GM21423 (cell line): ENCODE results near the gene PKN1.

Experiments used
- ATAC-seq: cut with Tn5 transposase; IDR thresholded peaks from one replicate; pipeline ENCODE4 v1.9.1; 2021; ENCODE audit warnings: mild to moderate bottlenecking, moderate library complexity; ENCODE audit not compliant: unreplicated experiment

The PKN1 gene

GRCh38 chr19:14406645-14407401 lies 26.3 kb upstream of the PKN1 start:
- ATAC-seq: no peak

DNA sequence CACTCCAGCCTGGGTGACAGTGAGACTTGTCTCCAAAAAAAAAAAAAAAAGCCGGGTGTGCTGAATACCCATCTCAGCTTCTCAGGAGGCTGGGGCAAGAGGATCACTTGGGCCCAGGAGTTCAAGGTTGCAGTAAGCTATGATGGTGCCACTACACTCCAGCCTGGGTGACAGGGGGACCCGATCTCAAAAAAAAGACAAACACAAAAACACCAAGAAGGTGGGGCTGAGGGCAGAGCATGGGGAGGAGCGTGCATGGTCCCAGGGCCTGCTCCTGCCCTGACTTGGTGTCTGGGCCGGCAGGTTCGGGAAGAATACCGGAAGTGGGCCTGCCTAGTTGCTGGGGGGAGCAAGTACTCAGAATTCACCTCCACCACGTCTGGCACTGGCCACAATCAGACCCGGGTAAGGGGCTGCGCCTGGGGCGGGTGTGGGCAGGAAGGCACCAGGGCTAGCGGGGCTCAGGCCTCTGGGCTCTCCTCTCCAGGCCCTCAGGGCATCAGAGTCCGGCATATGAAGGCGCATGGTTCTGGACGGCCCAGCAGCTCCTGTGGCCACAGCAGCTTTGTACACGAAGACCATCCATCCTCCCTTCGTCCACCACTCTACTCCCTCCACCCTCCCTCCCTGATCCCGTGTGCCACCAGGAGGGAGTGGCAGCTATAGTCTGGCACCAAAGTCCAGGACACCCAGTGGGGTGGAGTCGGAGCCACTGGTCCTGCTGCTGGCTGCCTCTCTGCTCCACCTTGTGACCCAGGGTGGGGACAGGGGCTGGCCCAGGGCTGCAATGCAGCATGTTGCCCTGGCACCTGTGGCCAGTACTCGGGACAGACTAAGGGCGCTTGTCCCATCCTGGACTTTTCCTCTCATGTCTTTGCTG lies 25.3 kb upstream of the PKN1 start:
- ATAC-seq: no peak

DNA sequence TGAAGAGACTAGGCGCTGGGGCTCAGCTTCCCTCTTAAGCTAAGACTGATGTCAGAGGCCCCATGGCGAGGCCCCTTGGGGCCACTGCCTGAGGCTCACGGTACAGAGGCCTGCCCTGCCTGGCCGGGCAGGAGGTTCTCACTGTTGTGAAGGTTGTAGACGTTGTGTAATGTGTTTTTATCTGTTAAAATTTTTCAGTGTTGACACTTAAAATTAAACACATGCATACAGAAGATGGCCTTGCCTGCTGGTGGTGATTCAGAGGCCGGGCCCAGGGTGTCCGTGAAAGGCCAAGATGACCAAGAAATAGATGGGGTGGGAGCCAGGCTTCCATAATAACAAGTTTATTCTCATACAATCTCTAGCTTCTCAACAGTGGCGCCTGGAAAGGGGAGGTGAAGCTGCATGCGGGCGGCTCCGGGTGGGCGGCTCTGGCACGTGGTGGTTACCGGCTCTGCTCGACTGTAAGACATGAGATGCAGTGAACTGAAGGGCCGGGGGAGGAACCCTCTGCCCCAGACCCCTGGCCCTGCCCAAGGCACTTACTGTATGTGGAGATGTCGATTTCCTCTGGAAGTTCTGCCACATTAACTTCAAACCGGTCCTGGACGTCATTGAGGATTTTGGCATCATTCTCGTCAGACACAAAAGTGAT lies 24.5 kb upstream of the PKN1 start:
- ATAC-seq: no peak

- ATAC-seq: no peak
Measured at GRCh38 chr19:14409146-14410023, 23.7 kb upstream of the PKN1 start.

DNA sequence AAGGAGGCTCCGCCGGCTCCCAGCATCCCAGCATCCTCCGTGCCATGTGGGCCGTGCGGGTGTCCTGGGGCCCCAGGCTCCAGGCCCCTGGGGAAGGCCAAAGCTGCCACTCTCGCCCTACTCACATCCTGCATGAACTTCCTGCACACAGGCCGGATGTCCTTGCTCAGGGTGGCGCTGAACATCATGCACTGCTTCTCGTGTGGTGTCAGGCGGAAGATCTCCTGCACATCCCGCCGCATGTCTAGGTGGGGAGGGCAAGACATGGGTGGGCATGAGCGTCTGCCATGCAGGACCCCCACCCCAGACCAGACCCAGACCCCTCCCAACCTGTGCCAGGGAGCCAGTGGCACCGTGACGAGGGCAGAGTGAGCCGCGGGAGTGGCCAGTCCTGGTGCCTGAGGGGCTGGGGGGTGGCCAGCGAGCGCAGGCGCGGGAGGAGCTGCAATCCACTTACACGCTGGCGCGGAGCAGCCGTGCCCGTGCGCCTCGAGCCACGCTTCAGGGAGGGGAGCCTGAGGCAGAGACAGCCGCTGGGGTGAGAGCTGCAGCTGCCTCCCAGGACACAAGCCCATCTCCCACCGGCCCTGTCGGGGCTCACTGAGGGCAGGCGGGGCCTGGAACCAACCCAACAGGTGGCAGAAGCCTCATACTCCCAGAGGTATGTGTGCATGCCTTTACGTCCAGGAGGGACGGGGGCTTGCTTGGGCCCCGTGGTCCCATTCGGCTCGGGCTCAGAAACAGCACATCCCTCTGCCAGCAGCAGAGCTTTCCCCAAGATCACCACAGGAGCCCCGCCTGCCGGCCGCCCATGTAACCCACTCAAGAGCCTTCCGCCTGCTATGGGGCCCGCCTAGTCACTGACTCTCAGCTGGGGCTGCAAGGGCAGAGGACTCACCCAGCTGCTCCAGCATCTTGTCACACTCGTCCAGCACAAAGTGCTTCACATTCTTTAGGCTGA lies 22.7 kb upstream of the PKN1 start:
- no peak for ATAC-seq

DNA sequence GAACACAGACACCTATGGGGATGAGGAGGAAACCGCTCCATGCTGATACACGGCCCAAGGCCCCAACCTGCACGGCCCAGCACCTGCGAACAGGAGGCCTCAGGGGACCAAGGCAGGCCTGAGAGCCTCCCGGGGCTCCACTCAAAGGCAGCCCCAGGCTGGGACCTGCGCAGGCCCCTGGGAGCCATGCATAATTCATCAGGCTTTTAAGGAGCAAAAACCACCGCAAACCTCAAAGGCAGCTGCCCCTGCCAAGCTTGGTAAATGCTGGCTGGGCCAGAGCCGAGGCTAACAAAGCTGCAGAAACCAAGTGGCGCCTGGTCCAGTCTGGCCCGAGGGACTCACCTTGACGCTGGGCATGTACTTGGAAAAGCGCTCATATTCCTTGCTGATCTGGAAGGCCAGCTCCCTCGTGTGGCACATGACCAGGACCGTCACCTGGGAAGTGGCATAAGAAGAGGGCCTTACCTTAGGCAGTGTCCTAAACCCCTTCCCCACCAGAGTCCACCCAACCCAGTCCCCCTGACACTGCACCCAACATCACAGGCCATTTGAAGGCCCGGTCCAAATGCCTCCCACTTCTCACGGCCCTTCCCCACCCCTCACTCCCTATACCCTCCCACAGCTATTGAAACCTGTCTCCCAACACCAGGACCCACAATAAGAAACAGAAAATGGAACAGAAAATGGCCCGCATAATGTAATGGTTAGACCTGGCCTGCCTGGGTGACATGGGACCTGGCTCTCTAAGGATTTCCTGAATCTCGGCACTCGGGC lies 21.8 kb upstream of the PKN1 start:
- no peak for ATAC-seq

DNA sequence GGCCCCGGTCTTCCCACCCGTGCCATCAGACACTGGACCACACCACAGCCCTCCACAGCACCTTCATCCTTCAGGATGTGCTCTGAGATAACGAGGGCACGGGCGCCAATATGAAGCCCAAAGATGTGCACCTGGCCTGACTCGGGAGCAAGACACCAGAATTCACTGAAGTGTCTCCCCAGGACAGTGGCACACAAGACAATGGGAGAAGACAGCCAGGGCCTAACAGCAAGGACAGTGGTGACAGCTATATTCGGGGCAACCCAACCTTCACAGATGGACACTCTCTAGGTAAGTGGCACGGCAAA lies 21.2 kb upstream of the PKN1 start:
- no peak for ATAC-seq

GRCh38 chr19:14412324-14412995 lies 20.6 kb upstream of the PKN1 start:
- no peak for ATAC-seq

DNA sequence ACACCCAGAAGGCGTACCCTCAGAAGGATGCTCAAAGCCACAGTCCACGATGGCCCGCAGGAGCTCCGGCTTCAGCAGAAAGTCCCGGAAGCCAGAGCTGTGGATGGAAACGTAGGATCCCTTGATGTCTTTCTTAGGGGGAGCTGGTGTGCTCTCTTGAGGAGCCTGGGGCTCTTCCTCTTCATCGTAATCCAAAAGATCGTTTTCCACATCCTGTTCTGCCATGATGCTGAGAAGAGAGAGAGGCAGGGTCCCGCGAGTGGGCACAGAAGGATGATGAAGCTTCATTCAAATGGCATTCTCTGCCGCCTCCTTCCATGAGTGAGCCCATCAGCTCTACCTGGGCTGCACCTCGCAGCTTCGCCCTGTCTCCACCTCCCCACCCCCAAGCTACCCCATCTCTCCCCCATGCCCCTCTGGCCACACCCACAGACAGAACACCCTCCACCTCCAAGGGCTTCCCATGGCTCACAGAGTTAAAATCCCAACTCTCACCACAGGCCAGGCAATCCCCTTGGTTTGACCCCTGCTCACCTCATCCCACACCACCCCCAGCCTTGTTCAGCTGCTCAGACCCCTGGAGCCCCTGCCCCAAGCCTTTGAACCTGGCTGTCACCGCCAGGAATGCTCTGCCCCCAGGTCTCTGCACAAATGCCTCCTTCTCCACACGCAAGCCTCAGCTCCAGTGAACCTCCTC lies 20.0 kb upstream of the PKN1 start:
- ATAC-seq: no peak

DNA sequence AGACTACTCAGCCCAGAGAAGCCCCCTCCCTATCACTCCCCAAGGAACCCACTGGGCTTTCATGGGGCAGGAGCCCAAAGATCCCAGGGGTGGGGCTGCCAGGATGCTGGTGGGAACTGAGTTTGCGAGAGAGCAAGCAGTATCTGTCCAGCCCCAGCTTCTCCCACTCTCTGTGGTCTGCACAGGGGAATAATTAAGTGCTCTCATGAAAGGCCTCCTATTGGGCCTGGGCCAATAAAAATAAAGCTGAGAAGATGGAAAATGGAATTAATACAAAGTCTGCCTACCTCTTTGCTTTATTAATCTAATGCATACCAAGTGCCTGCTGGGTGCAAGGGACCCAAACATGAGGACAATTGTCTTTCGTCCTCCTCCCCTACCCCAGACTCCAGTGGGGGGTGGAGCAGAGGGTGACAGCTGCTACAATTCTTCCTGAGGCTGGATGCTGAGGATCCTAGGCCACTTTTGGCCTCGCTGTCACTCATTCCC lies 19.4 kb upstream of the PKN1 start:
- no peak for ATAC-seq

DNA sequence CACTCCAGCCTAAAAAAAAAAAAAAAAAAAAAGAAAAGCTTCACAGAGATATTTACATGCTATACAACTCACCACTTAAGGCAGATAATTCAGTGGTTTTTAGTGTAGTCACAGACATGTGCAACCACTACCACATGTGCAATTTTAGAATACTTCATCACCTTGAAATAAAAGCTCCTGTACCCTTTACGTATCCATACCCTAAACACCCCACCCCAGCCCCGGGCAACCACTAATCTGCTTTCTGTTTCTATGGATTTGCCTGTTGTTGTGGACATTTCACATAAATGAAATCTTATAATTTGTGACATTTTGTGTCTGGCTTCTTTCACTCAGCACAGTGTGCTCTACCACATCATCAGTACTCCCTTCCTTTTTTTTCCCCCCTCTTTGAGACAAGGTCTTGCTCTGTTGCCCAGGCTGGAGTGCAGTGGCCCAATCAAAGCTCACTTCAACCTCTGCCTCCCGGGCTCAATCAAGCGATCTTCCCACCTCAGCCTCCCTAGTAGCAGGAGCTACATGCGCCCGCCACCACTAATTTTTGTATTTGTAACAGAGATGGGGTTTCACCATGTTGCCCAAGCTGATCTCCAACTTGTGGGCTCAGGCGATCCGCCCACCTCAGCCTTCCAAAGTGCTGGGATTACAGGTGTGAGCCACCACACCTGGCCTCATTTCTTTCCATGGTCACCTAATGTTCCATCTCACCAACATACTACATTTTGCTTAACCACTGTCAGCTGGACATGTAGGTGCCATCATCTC lies 18.0 kb upstream of the PKN1 start:
- no peak for ATAC-seq

DNA sequence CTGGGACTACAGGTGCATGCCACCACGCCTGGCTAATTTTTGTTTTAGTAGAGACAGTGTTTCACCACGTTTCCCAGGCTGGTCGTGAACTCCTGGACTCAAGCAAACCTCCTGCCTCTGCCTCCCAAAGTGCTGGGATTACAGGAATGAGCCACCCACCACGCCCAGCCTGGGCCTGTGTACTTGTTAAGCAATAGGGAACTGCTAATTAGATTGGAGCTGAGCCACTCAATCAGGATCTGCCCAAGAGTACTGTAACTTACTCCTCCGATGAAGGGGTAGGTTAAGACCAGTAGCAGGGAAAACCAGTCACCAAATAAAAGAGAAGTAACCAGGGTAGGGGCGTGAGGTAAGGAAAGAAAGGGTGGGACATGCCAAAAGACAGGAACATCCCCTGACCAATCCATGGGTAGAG lies 16.3 kb upstream of the PKN1 start:
- no peak for ATAC-seq

GRCh38 chr19:14418856-14419105 lies 14.3 kb upstream of the PKN1 start:
- ATAC-seq: peak; percentile 35

DNA sequence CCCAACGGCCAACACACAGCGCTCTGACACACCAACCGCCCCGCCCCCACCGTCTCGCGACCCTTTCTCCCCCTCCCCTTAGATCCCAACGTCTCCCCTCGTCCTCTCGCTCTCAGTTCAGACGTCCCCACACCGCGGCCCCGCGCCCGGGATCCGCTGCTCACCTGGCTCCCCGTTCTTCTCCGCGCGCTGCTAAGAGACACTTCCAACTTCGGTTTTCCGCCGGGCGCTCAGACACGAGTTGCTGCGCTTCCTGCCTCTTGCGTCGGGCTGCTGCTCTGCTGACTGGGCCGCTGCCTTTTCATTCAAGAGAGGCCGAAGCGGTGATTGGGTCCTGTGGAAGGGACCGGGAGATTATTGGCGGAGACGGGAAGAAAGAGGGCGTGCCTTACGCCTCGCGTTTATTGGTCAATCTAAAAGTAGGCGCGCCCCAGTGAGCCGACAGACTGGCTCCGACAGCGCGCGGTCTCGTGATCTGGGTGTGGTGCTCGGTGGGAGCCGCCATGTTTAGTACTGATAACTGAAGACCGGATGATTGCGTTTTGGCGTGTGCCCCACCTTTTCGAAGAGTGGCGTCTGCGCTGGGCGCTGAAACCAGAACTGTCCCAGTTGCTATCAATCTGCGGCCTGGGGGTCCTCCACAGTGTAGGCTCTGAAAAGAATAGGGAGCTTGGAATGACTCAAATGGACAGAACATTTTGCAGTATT lies 13.8 kb upstream of the PKN1 start, which contains the start of gene DDX39A:
Gene DDX39A (minus strand): TSS at position 236 of the 708 bp plus-strand sequence. CDS start 6,121 bp downstream, outside the sequence.
- peak; percentile 86 for ATAC-seq

GRCh38 chr19:14425696-14426138 lies 7.4 kb upstream of the PKN1 start:
- no peak for ATAC-seq

- ATAC-seq: no peak
Measured at GRCh38 chr19:14427461-14427860, 5.6 kb upstream of the PKN1 start.
